Activated CD4-positive, alpha-beta T cell treated with anti-CD3 and anti-CD28 coated beads for 4 hours (primary cell): Measurements from ENCODE around the gene STK4.

Experiments
- DNase-seq, 2 donors: peaks; one replicate each; pipeline ENCODE4 v3.0.0-alpha.2; 2020

Gene STK4

DNA sequence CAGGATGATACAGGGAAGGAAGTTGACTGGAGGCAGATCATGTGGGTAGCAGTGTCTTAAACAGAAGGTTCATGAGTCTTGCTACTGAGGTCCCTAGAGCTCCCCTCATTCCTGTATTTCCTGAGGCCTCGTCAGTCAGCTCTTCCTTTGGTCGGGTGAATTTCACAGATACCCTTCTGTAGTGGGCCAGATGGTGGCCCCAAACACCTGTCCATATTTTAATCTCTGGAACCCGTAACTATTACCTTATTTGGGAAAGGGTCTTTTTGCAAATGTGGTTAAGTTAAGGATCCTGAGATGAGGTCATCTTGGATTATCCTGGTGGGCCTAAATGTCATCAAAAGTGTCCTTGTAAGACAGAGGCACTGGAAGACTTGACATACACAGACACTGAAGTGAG lies 125.1 kb downstream of the STK4 start:
- DNase-seq = no peak

GRCh38 chr20:45092898-45093297 lies 126.6 kb downstream of the STK4 start:
- DNase-seq = no peak

GRCh38 chr20:45094201-45094600 lies 127.9 kb downstream of the STK4 start:
- no peak for DNase-seq

- no peak for DNase-seq
Observed at GRCh38 chr20:45094864-45095574, 128.7 kb downstream of the STK4 start.

DNA sequence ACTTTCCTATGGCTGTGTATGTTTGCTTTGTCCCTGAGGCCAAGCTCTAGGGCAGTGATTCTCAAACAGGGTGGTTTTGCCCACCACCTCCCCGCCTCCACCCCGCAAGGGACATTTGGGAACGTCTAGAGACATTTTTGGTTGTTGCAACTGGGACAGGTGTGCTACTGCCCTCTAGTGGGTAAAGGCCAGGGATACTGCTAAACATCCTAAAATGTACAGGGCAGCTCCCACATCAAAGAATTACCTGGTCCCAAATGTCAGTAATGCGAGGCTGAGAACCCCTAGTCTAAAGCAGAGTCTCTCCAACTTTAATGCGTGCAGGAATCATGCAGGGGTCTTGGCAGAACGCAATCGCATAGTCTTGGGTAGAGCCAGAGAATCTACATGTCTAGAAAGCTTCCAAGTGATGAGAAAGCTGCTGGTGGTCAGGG lies 129.5 kb downstream of the STK4 start:
- DNase-seq = peak; percentile 55 to 67

DNA sequence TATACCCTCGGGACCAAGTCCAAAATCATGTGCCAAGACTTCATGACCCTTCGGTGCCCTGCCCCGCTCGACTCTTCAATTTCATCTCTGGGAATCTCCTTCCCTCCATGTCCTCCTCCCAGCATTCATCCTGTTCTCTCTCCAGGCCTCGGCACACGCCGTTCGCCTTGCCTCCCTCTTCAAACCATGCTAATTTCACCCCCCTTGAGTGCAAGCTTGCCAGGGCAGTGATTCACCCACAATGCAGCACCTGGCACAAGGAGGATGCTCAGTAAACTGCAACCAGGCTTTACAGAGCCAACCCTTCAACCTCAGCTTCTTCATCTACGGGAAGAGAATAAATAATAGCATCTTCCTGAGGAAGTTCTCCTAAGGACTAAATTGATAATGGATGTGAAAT lies 130.5 kb downstream of the STK4 start:
- DNase-seq = no peak

- peak; percentile 19 to 21 for DNase-seq
Observed at GRCh38 chr20:45097485-45098102, 131.3 kb downstream of the STK4 start.

GRCh38 chr20:45098103-45098773 lies 131.9 kb downstream of the STK4 start:
- DNase-seq = no peak

DNA sequence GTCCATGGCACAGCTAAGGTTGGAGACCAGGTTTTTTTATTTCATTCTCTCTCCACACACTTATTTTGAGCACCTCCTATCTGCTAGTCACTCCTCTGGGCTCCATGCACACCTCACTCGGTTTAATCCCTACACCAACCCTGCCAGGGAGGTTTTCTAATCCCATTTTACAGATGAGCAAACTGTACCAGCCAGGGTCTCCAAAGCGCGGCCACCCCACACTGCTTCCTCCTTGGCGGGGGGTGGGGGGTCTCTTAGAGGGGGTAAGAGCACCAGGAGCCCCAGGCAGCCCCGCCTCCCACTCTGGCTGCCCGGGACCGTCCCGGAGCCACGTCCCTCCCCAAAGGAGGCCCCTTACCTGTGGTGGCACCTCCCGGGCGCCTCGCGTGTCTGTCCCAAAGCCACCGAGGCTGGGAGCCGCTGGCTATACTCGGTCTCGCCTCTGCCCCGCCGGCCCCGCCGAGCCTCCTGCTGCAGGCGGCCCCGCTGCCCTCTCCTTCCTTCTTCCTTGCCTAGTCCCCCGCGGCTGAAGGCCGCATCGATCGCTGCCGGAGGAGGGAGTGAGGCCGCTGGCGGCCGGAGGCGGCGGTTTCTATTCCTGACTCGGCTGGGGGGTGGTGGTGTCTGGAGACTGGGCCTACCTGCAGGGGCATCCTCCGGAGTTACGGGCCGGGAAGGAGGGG lies 134.4 kb downstream of the STK4 start, which contains the start of gene KCNS1:
Gene KCNS1, minus strand, starts transcription at position 565 of the 683 bp plus-strand sequence. CDS start 1,891 bp downstream, outside the sequence.
- no peak for DNase-seq

GRCh38 chr20:45101333-45101850 lies 135.1 kb downstream of the STK4 start:
- no peak for DNase-seq

DNA sequence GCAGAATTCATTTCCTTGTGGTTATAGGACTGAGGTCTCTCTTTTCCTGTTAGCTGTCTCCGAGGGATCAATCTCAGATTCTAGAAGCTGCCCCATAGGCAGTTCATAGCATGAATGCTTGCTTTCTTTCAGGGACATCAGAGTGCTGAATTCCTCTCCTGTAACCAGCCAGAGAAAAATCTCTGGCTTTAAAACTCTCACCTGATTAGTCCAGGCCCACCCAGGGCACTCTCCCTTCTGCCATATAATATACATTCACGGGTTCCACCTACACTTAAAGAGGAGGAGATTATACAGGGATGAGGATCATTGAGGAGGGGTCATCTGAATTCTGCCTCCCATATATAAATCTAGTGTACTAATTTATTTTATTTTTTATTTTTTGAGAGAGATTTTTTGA lies 136.8 kb downstream of the STK4 start:
- no peak for DNase-seq

GRCh38 chr20:45104786-45105185 lies 138.5 kb downstream of the STK4 start:
- DNase-seq = no peak

GRCh38 chr20:45105317-45105716 lies 139.0 kb downstream of the STK4 start:
- no peak for DNase-seq

DNA sequence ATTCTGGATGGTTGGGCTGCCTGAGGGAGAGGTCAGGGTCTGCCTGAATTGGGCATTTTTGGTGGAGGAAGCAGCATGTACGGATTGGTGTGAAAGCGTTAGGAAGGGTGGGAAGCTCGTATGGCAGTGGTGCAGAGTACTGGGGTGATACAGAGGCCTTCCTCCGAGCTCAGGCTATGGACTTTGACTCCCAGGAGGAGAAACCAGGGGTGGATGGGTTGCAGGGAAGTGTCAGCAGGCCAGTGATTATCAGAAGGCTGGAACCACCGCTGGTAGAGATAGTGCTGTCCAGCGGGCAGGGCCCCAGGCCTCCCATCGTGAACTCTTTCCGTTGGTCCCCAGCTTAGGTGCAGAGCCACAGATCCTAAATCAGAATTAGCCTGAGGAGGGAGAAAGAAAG lies 143.3 kb downstream of the STK4 start:
- DNase-seq = no peak

DNA sequence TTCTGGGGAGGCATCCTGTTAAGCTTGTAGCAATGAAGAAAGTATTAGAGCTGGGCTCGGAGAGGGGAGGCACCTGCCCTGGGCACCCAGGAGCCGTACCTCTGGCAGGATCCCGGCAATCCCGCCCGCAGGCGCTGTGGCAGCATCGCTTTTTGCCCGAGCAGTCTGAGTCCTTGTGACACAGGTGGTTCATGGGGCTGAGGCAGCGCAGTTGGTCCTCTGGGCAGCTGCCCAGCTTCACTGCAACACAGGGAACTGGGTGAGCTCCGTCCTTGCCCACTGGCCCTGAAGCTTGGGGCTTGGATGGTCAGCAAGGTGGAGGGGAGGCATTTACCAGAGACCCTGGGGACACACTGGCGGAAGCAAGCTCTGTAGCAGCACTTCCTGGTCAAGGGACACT lies 144.0 kb downstream of the STK4 start:
- DNase-seq = no peak

DNA sequence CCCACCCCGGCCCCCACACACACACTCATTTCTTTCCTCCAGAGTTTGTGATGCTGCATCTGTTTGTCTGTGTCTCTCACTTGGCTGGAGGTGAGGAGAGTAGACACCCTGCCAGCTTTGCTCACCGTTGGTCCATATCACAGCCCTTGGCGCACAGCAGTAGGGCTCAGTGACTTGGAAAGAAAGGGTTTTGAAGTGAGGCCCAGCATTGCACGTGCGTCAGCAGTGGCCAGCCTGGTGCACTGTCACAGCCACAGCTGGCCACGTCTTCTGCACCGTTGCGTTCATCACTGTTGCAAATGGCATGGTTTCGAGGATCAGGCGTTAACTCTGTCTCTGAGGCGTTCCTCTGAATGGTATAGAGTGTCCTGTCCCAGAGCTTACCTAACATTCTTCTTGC lies 145.0 kb downstream of the STK4 start:
- no peak for DNase-seq

- DNase-seq = peak in 1 of 2 donors; percentile 24
Observed at GRCh38 chr20:45111799-45112471, 145.6 kb downstream of the STK4 start.

DNA sequence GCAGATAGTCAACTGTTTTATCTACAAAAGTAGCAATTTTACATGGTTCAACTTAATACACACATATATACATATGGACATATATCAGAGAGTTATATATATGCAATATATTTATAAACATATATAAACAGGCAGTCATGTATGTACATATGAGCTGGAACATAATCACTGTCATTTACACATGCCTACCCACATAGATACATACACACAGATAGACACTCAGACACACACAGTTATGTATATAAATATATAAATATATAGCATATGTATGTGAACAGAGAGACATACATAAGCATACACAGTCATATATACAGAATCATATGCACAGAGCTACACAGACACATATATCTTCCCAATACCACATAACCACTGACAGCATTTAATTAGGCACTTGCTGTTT lies 146.4 kb downstream of the STK4 start:
- no peak for DNase-seq

- no peak for DNase-seq
Observed at GRCh38 chr20:45113865-45114264, 147.6 kb downstream of the STK4 start.

- no peak for DNase-seq
Observed at GRCh38 chr20:45114465-45115385, 148.4 kb downstream of the STK4 start, which contains the start of gene WFDC5. Gene WFDC5, minus strand, starts transcription at chr20:45115174. Its CDS starts 91 bp downstream, at chr20:45115083.

GRCh38 chr20:45115386-45115774 lies 149.1 kb downstream of the STK4 start:
- no peak for DNase-seq
